ENCODE results near the gene ZZZ3. TPM values are rescaled to one million over a fixed set of nuclear protein-coding genes. Genes with fewer than 3 reads are reported as not detected.

Gene ZZZ3
- total RNA-seq, 2 donors from 2014 or later, result 26.0 to 100 TPM

DNA sequence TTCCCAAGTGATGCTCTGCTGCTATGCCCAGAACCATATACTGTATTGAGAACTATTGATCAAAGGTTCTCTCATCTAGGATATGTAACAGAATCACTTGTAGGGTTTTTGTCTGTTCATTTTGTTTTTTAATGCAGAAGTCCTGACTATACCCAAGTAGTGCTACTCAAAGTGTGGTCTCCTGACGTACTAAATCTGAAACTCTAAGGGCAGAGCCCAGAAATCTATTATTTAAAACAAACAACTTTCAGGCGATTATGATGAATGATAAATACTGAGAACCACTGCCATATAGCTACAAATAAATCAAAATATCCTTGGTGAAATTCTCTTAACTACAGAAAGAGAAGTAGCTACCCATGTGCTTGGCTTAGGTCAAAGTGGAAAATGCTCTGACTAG, 10.1 kb downstream of the ZZZ3 start:
- Histone ChIP-seq H3K36me3 (replicated peaks in 1 of 2; ENCODE audit: insufficient read depth in 1 of 2, low read depth in 2 of 2) (no peaks in the 10 kb centered on the region), H3K27ac (no peak overlapping the region), H3K9me3 (no peaks in the 10 kb centered on the region), H3K4me3 (no peak overlapping the region), H3K27me3 (no peaks in the 10 kb centered on the region), H3K4me1 (peaks cover 7% of the 10 kb centered on the region)
- intact Hi-C loops (cut with DNase I), result no loop called here
- DNase-seq (no peak), ATAC-seq (no peak)
- 61 to 67% methylated on average over 2 of the region's 2 CpGs for WGBS, 2 donors
- TF ChIP-seq, protein P1, sequence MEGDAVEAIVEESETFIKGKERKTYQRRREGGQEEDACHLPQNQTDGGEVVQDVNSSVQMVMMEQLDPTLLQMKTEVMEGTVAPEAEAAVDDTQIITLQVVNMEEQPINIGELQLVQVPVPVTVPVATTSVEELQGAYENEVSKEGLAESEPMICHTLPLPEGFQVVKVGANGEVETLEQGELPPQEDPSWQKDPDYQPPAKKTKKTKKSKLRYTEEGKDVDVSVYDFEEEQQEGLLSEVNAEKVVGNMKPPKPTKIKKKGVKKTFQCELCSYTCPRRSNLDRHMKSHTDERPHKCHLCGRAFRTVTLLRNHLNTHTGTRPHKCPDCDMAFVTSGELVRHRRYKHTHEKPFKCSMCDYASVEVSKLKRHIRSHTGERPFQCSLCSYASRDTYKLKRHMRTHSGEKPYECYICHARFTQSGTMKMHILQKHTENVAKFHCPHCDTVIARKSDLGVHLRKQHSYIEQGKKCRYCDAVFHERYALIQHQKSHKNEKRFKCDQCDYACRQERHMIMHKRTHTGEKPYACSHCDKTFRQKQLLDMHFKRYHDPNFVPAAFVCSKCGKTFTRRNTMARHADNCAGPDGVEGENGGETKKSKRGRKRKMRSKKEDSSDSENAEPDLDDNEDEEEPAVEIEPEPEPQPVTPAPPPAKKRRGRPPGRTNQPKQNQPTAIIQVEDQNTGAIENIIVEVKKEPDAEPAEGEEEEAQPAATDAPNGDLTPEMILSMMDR (IDR thresholded peaks at IDR 0.05), result no peak
- no peak for TF ChIP-seq POLR2A (IDR thresholded peaks at IDR 0.05)

DNA sequence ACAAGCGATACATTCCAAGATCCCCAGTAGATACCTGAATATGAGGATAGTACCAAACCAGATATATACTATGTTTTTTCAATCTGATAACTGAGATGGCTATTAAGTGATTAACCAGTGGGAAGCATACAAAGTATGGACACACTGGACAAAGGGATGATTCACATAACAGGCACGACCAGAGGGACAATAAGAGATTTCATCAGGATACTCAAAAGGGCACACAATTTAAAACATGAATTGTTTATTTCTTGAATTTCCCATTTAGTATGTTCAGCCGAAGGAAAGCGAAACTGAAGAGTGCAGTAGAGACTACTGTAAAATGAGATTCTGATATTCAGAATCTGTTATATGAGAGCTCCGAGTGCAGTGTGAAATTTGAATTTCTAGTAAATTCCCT, 10.6 kb downstream of the ZZZ3 start:
- intact Hi-C loops (cut with DNase I), result no loop called here

DNA sequence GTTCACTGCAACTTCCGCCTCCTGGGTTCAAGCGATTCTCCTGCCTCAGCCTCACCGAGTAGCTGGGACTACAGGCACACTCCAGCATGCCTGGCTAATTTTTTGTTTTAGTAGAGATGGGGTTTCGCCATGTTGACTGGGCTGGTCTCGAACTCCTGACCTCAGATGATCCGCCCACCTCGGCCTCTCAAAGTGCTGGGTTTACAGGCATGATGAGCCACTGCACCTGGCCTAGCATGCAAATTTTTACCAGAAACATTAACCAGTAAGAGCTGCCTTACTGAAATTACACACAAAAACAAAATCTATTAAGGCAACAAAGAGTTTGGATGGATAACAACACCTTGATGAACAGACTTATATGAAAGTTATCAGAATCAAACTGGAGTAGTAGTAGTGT, 12.1 kb downstream of the ZZZ3 start:
- no peak overlapping the region for H3K27ac ChIP-seq
- H3K36me3 ChIP-seq (replicated peaks in 1 of 2; ENCODE audit: insufficient read depth in 1 of 2, low read depth in 2 of 2), result no peaks in the 10 kb centered on the region
- H3K9me3 ChIP-seq, result no peaks in the 10 kb centered on the region
- H3K27me3 ChIP-seq, result no peaks in the 10 kb centered on the region
- no peak for ATAC-seq
- 90 to 93% methylated on average over 7 of the region's 7 CpGs for WGBS, 2 donors
- DNase-seq, result no peak
- intact Hi-C loops (cut with DNase I), result no loop called here
- no peak overlapping the region for H3K4me3 ChIP-seq
- H3K4me1 ChIP-seq, result peaks cover 10% of the 10 kb centered on the region
- no peak for TF ChIP-seq POLR2A (IDR thresholded peaks at IDR 0.05)
- TF ChIP-seq, protein P1 (IDR thresholded peaks at IDR 0.05), result no peak

More for the DNA sequence above, 10.6 kb downstream of the ZZZ3 start:
- no peak overlapping the region for H3K27ac ChIP-seq
- WGBS, 2 donors, result 81 to 84% methylated on average over 5 of the region's 5 CpGs
- peaks cover 10% of the 10 kb centered on the region for H3K4me1 ChIP-seq
- TF ChIP-seq POLR2A (IDR thresholded peaks at IDR 0.05), result no peak
- TF ChIP-seq, protein P1 (IDR thresholded peaks at IDR 0.05), result no peak
- H3K4me3 ChIP-seq, result no peak overlapping the region
- H3K27me3 ChIP-seq, result no peaks in the 10 kb centered on the region
- ATAC-seq, result no peak
- no peaks in the 10 kb centered on the region for H3K9me3 ChIP-seq
- H3K36me3 ChIP-seq (replicated peaks in 1 of 2; ENCODE audit: insufficient read depth in 1 of 2, low read depth in 2 of 2), result no peaks in the 10 kb centered on the region
- DNase-seq, result no peak

DNA sequence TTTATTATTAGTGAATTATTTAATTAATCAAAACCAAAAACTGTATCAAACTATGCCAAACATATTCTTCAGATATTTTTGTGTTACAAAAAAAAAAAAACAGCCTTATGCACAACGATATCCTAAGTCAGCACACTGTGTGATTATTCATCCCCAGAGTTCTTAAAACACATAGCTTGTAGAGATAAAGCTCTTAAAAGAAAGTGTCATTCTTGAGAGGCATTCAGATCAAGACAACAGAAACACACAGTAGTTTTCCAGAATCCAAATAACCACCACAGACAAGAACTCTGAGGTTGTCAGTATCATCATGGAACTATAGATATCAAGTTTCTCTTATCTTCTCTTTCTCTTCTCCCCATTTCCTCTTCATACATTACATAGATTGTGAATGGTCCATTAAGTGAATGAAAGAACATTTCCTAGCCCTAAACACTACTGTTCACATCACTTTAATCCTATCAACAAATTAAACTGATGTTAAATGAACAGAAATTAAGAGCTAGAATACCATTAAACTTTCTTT, 13.5 kb downstream of the ZZZ3 start:
- ATAC-seq (no peak), DNase-seq (no peak)
- WGBS, 2 donors, result 14 to 18% methylated on average over 1 of the region's 1 CpG
- no peaks in the 10 kb centered on the region for H3K9me3 ChIP-seq
- H3K4me3 ChIP-seq, result no peak overlapping the region
- intact Hi-C loops (cut with DNase I), result no loop called here
- H3K27me3 ChIP-seq, result no peaks in the 10 kb centered on the region
- H3K4me1 ChIP-seq, result peaks cover 18% of the 10 kb centered on the region
- TF ChIP-seq, protein P1 (IDR thresholded peaks at IDR 0.05), result no peak
- no peak for TF ChIP-seq POLR2A (IDR thresholded peaks at IDR 0.05)
- no peaks in the 10 kb centered on the region for H3K36me3 ChIP-seq (replicated peaks in 1 of 2; ENCODE audit: insufficient read depth in 1 of 2, low read depth in 2 of 2)
- H3K27ac ChIP-seq, result no peak overlapping the region

DNA sequence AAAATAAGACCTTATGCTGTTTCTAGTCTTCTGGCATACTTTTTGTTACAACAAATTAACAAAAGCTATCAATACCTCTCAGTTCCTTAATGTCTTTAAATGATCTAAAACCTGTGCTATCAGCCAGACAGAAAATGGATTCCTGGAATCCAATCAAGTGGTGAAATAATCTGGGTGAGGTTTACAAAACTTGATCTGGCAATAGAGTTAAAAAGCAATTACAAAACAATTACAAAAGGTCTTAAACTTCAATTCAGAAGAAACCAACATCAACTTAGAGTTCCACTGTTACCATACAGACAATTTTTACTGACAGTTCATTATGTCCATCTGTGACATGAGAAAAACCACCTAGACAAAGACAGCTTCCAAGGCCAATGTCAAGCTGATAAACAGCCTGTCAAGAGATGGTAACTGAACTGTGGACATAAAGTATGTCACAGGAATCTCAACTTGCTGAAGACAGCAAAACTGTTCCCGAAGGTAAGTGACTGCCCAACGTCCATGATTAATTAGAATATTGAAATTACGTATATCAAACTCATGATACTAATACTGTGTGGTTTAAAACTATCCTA, 17.4 kb downstream of the ZZZ3 start:
- no peak for DNase-seq
- no peak for ATAC-seq
- H3K27me3 ChIP-seq, result no peaks in the 10 kb centered on the region
- TF ChIP-seq, protein P1 (IDR thresholded peaks at IDR 0.05), result no peak
- TF ChIP-seq POLR2A (IDR thresholded peaks at IDR 0.05), result no peak
- H3K4me1 ChIP-seq, result peaks cover 25% of the 10 kb centered on the region
- H3K36me3 ChIP-seq (replicated peaks in 1 of 2; ENCODE audit: insufficient read depth in 1 of 2, low read depth in 2 of 2), result no peaks in the 10 kb centered on the region
- intact Hi-C loops (cut with DNase I), result no loop called here
- no peak overlapping the region for H3K4me3 ChIP-seq
- no peak overlapping the region for H3K27ac ChIP-seq
- 64 to 68% methylated on average over 3 of the region's 3 CpGs for WGBS, 2 donors
- no peaks in the 10 kb centered on the region for H3K9me3 ChIP-seq
